Measurements from ENCODE around the gene C3orf62.

GRCh38 chr3:49302613-49303012 is 25.6 kb upstream of the C3orf62 start:
- TF ChIP-seq POLR2A (IDR thresholded peaks at IDR 0.05), result no peak
- no peak for TF ChIP-seq CTCF (IDR thresholded peaks at IDR 0.05)

Measured in testis (tissue), 2 donors.